Thyroid gland (tissue), 4 donors: ENCODE data around the gene USP32. TPM values are rescaled to one million over a fixed set of nuclear protein-coding genes. Genes with fewer than 3 reads are reported as not detected.
A peak's percentile ranks its signal among the peaks of the same experiment; 100 is the strongest.

ENCODE experiments used
- DNase-seq, 2 donors: peaks; one replicate each; pipeline ENCODE4 v3.0.0-alpha.2; 2019
- H3K27ac ChIP-seq, 3 donors: fragments of 200-600 bp; sonication (generic); 1 replicate in 2 of 3; 2 replicates in 1 of 3; pipeline ENCODE4 v1.5.1; 2016 to 2019; ENCODE audit warnings: mild to moderate bottlenecking in 1 of 3, moderate library complexity in 1 of 3
- H3K27me3 ChIP-seq: fragments of 200-600 bp; sonication (generic); one replicate; pipeline ENCODE4 v1.5.1; 2019
- H3K36me3 ChIP-seq, 2 donors: fragments of 200-600 bp; sonication (generic); one replicate each; pipeline ENCODE4 v1.5.1; 2016 to 2019
- H3K4me1 ChIP-seq, 2 donors: fragments of 200-600 bp; sonication (generic); one replicate each; pipeline ENCODE4 v1.5.1; 2017 to 2019
- H3K4me3 ChIP-seq, 3 donors: fragments of 200-600 bp; sonication (generic); replicated peaks in 1 of 3; 1 replicate in 2 of 3; 2 replicates in 1 of 3; pipeline ENCODE4 v1.5.1; 2016; ENCODE audit warnings: mild to moderate bottlenecking in 1 of 3
- H3K9me3 ChIP-seq: fragments of 200-600 bp; sonication (generic); one replicate; pipeline ENCODE4 v1.5.1; 2017
- CTCF ChIP-seq, 6 experiments: fragments of 200-600 bp in 3 of 6; fragments of 450-650 bp in 3 of 6; sonication (generic) in 3 of 6; IDR thresholded peaks; one replicate each; pipeline ENCODE4 v1.5.1; 2016 to 2019; ENCODE audit warnings: antibody characterized with exemption in 6 of 6, mild to moderate bottlenecking in 2 of 6, inconsistent platforms in 1 of 6, moderate library complexity in 1 of 6
- POLR2A ChIP-seq, 2 donors: fragments of 450-650 bp; IDR thresholded peaks; one replicate each; pipeline ENCODE4 v1.6.1; 2017; ENCODE audit warnings: antibody characterized with exemption in 2 of 2, mild to moderate bottlenecking in 2 of 2, moderate library complexity in 1 of 2
- WGBS, 2 donors: methylation state at CpG; one replicate each; pipeline ENCODE4 v1.1.5; 2017; 5-methylcytosine and 5-hydroxymethylcytosine counted together
- intact Hi-C: fragments of 100-400 bp; cut with DNase I; formaldehyde crosslinking; loops from one replicate; pipeline ENCODE4 v1.15.1; 2023
- total RNA-seq, 4 donors: library from RNA; depleted of rRNA; stranded (reverse); fragments of >200 nt; gene quantifications; one replicate each; pipeline ENCODE4 v1.2.3, GENCODE V29; 2016

USP32 gene
- total RNA-seq, 4 donors from 2014 or later, result 49.9 to 76.5 (median 65.0) TPM

- H3K4me3 ChIP-seq, result peak overlapping the region; percentile 23 to 67 (median 63)
- no peaks in the 10 kb centered on the region for H3K9me3 ChIP-seq
- peaks cover 8 to 29% of the 10 kb centered on the region in 2 donors for H3K4me1 ChIP-seq
- intact Hi-C loops, result loop anchor here (5.0 kb wide), 1 partner anchor 204 kb away; no protein-coding TSS in a partner anchor
- H3K36me3 ChIP-seq, result no peaks in the 10 kb centered on the region
- peak; percentile 66 to 69 for DNase-seq
- TF ChIP-seq POLR2A (IDR thresholded peaks at IDR 0.05) (peak in 1 of 2 donors; percentile 4), CTCF (IDR thresholded peaks at IDR 0.05) (no peak)
- 19 to 20% methylated on average over 17 of the region's 17 CpGs for WGBS, 2 donors
- no peaks in the 10 kb centered on the region for H3K27me3 ChIP-seq
- H3K27ac ChIP-seq, result peak overlapping the region; percentile 74 to 93 (median 91)
Measured at GRCh38 chr17:60392845-60393702, 1.1 kb upstream of the USP32 start.

GRCh38 chr17:60391471-60392041, 377 bp downstream of the USP32 start:
- peak overlapping the region; percentile 74 to 93 (median 91) for H3K27ac ChIP-seq
- intact Hi-C loops, result loop anchor here (5.0 kb wide), 1 partner anchor 206 kb away; no protein-coding TSS in a partner anchor
- no peak for TF ChIP-seq CTCF (IDR thresholded peaks at IDR 0.05)
- TF ChIP-seq POLR2A (IDR thresholded peaks at IDR 0.05), result no peak
- H3K4me1 ChIP-seq, result peaks cover 18 to 36% of the 10 kb centered on the region in 2 donors
- 0 to 2% methylated on average over 35 to 36 of the region's 36 CpGs for WGBS, 2 donors
- H3K36me3 ChIP-seq, result no peaks in the 10 kb centered on the region
- DNase-seq, result no peak
- no peaks in the 10 kb centered on the region for H3K27me3 ChIP-seq
- H3K9me3 ChIP-seq, result no peaks in the 10 kb centered on the region
- H3K4me3 ChIP-seq, result peak overlapping the region; percentile 67 to 88 (median 83)

- Histone ChIP-seq H3K27me3 (no peaks in the 10 kb centered on the region), H3K27ac (peak overlapping the region; percentile 74 to 93 (median 91)), H3K36me3 (no peaks in the 10 kb centered on the region), H3K9me3 (no peaks in the 10 kb centered on the region), H3K4me1 (peaks cover 23 to 40% of the 10 kb centered on the region in 2 donors), H3K4me3 (peak overlapping the region; percentile 67 to 88 (median 83))
- 4 to 6% methylated on average over 13 to 15 of the region's 15 CpGs for WGBS, 2 donors
- intact Hi-C loops, result loop anchor here (5.0 kb wide), 1 partner anchor 206 kb away; no protein-coding TSS in a partner anchor
- TF ChIP-seq CTCF (IDR thresholded peaks at IDR 0.05) (no peak), POLR2A (IDR thresholded peaks at IDR 0.05) (no peak)
- DNase-seq, result peak; percentile 37 to 54
Measured at GRCh38 chr17:60390925-60391470, 935 bp downstream of the USP32 start.

GRCh38 chr17:60390186-60390585, 1.7 kb downstream of the USP32 start:
- no peak overlapping the region for H3K4me3 ChIP-seq
- H3K4me1 ChIP-seq, result peaks cover 28 to 47% of the 10 kb centered on the region in 2 donors
- 62 to 73% methylated on average over 2 of the region's 2 CpGs for WGBS, 2 donors
- H3K27me3 ChIP-seq, result no peaks in the 10 kb centered on the region
- no peaks in the 10 kb centered on the region for H3K36me3 ChIP-seq
- peak overlapping the region in 1 of 3 donors; percentile 91 for H3K27ac ChIP-seq
- no peak for DNase-seq
- no peaks in the 10 kb centered on the region for H3K9me3 ChIP-seq
- intact Hi-C loops, result loop anchor here (5.0 kb wide), 1 partner anchor 207 kb away; no protein-coding TSS in a partner anchor
- TF ChIP-seq POLR2A (IDR thresholded peaks at IDR 0.05) (no peak), CTCF (IDR thresholded peaks at IDR 0.05) (no peak)
